GM21528 (cell line): ENCODE measurements around the gene ELP6.
"Not testable (repeated sequence)": the region's sequence is repeated elsewhere in the genome, so short reads cannot be mapped to it uniquely, and the experiment has no call there.

Source experiments
- ATAC-seq: cut with Tn5 transposase; IDR thresholded peaks from one replicate; pipeline ENCODE4 v1.9.1; 2021; ENCODE audit warnings: mild to moderate bottlenecking, moderate library complexity; ENCODE audit not compliant: unreplicated experiment, low FRiP score

Gene ELP6

GRCh38 chr3:47512416-47513124, 942 bp downstream of the ELP6 start:
- ATAC-seq, result peak; percentile 9

GRCh38 chr3:47505267-47505666, 8.2 kb downstream of the ELP6 start:
- not testable (repeated sequence) for ATAC-seq

GRCh38 chr3:47504113-47504512, 9.4 kb downstream of the ELP6 start:
- ATAC-seq, result no peak

- ATAC-seq, result no peak
Measured at GRCh38 chr3:47503033-47503432, 10.5 kb downstream of the ELP6 start.

GRCh38 chr3:47496892-47497291, 16.6 kb downstream of the ELP6 start:
- ATAC-seq, result no peak

GRCh38 chr3:47495886-47496285, 17.6 kb downstream of the ELP6 start:
- ATAC-seq, result no peak

GRCh38 chr3:47495111-47495510, 18.4 kb downstream of the ELP6 start:
- ATAC-seq, result no peak

GRCh38 chr3:47491777-47492176, 21.7 kb downstream of the ELP6 start:
- no peak for ATAC-seq

GRCh38 chr3:47491186-47491585, 22.3 kb downstream of the ELP6 start:
- ATAC-seq, result no peak

- ATAC-seq, result no peak
Measured at GRCh38 chr3:47487265-47487664, 26.2 kb downstream of the ELP6 start.

GRCh38 chr3:47485812-47486211, 27.7 kb downstream of the ELP6 start:
- no peak for ATAC-seq

GRCh38 chr3:47482366-47482765, 31.1 kb downstream of the ELP6 start:
- no peak for ATAC-seq

- not testable (repeated sequence) for ATAC-seq
Measured at GRCh38 chr3:47481763-47482162, 31.7 kb downstream of the ELP6 start.

- ATAC-seq, result not testable (repeated sequence)
Measured at GRCh38 chr3:47480267-47480666, 33.2 kb downstream of the ELP6 start.

- no peak for ATAC-seq
Measured at GRCh38 chr3:47479826-47480160, 33.7 kb downstream of the ELP6 start.

- no peak for ATAC-seq
Measured at GRCh38 chr3:47478022-47478421, 35.5 kb downstream of the ELP6 start.

- no peak for ATAC-seq
Measured at GRCh38 chr3:47476644-47477199, 36.8 kb downstream of the ELP6 start.

- ATAC-seq, result no peak
Measured at GRCh38 chr3:47476330-47476626, 37.2 kb downstream of the ELP6 start.

- ATAC-seq, result peak; percentile 85
Measured at GRCh38 chr3:47475570-47476329, 37.8 kb downstream of the ELP6 start, which contains the start of gene SCAP. Gene SCAP (minus strand): TSS chr3:47475941. CDS start chr3:47442993, 32,948 bp downstream.

- ATAC-seq, result peak; percentile 11
Measured at GRCh38 chr3:47475029-47475569, 38.4 kb downstream of the ELP6 start.

GRCh38 chr3:47473391-47473790, 40.1 kb downstream of the ELP6 start:
- ATAC-seq, result no peak

GRCh38 chr3:47469616-47470015, 43.9 kb downstream of the ELP6 start:
- no peak for ATAC-seq
